IPS-20b (cell line): ENCODE measurements around the gene GFER.

ENCODE experiments used
- H3K27ac ChIP-seq: one replicate; pipeline ENCODE4 v1.5.1; 2013; ENCODE audit warnings: low read length
- H3K27me3 ChIP-seq: 2 replicates; pipeline ENCODE4 v1.6.1; 2013; ENCODE audit warnings: mild to moderate bottlenecking, low read length, inconsistent platforms; ENCODE audit not compliant: insufficient read depth
- H3K36me3 ChIP-seq: 2 replicates; pipeline ENCODE4 v1.6.1; 2013; ENCODE audit warnings: low read depth, mild to moderate bottlenecking, inconsistent platforms, low read length, moderate library complexity; ENCODE audit not compliant: insufficient read depth
- H3K4me1 ChIP-seq: 2 replicates; pipeline ENCODE4 v1.6.1; 2013; ENCODE audit warnings: mild to moderate bottlenecking, control low read depth, inconsistent platforms, low read length, moderate library complexity; ENCODE audit not compliant: insufficient read depth
- H3K4me3 ChIP-seq: 2 replicates; pipeline ENCODE4 v1.5.1; 2013; ENCODE audit warnings: mild to moderate bottlenecking, low read length, inconsistent platforms
- H3K9ac ChIP-seq: 2 replicates; pipeline ENCODE4 v1.6.1; 2013; ENCODE audit warnings: low read depth, mild to moderate bottlenecking, inconsistent platforms, low read length, moderate library complexity
- H3K9me3 ChIP-seq: 2 replicates; pipeline ENCODE4 v1.6.1; 2013; ENCODE audit warnings: mild to moderate bottlenecking, low read depth, low read length, inconsistent platforms; ENCODE audit not compliant: insufficient read depth

Gene GFER

GRCh38 chr16:1968146-1968953 lies 15.6 kb upstream of the GFER start:
- Histone ChIP-seq H3K9me3 (no peaks in the 10 kb centered on the region), H3K4me1 (no peaks in the 10 kb centered on the region; the same call in 1 of the 2 replicates), H3K27me3 (no peaks in the 10 kb centered on the region), H3K27ac (no peak overlapping the region), H3K36me3 (peaks cover 9% of the 10 kb centered on the region), H3K9ac (no peak overlapping the region), H3K4me3 (no peak overlapping the region)

GRCh38 chr16:1971796-1972489 lies 12.1 kb upstream of the GFER start, which contains the start of gene TBL3:
TBL3 (plus strand) TSS chr16:1972053; CDS start chr16:1972165, 112 bp downstream.
- Histone ChIP-seq H3K27ac (peak within 1 kb of the TSS; percentile 40), H3K4me1 (no peaks in the 10 kb centered on the region; the same call in 1 of the 2 replicates), H3K4me3 (peak within 1 kb of the TSS; percentile 91), H3K27me3 (no peaks in the 10 kb centered on the region), H3K9ac (peak within 1 kb of the TSS; percentile 95), H3K36me3 (peaks cover 27% of the 10 kb centered on the region), H3K9me3 (no peaks in the 10 kb centered on the region)

GRCh38 chr16:1972490-1972877 lies 11.5 kb upstream of the GFER start:
- Histone ChIP-seq H3K4me3 (peak overlapping the region; percentile 91), H3K27ac (no peak overlapping the region), H3K27me3 (no peaks in the 10 kb centered on the region), H3K4me1 (no peaks in the 10 kb centered on the region; the same call in 1 of the 2 replicates), H3K36me3 (peaks cover 33% of the 10 kb centered on the region), H3K9me3 (no peaks in the 10 kb centered on the region), H3K9ac (peak overlapping the region; percentile 95)

- Histone ChIP-seq H3K27me3 (peaks cover 1% of the 10 kb centered on the region; the same call in 1 of the 2 replicates), H3K9me3 (no peaks in the 10 kb centered on the region), H3K4me1 (no peaks in the 10 kb centered on the region; the same call in 1 of the 2 replicates), H3K4me3 (no peak overlapping the region), H3K36me3 (peaks cover 36% of the 10 kb centered on the region), H3K27ac (no peak overlapping the region), H3K9ac (no peak overlapping the region)
Measured at GRCh38 chr16:1973461-1974156, 10.4 kb upstream of the GFER start.

GRCh38 chr16:1974157-1975070 lies 9.6 kb upstream of the GFER start:
- Histone ChIP-seq H3K36me3 (peaks cover 36% of the 10 kb centered on the region), H3K4me1 (no peaks in the 10 kb centered on the region; the same call in 1 of the 2 replicates), H3K27me3 (peaks cover 9% of the 10 kb centered on the region), H3K9ac (no peak overlapping the region), H3K9me3 (no peaks in the 10 kb centered on the region), H3K4me3 (no peak overlapping the region), H3K27ac (no peak overlapping the region)

GRCh38 chr16:1975432-1976215 lies 8.4 kb upstream of the GFER start:
- H3K27ac ChIP-seq, result no peak overlapping the region
- peaks cover 36% of the 10 kb centered on the region for H3K36me3 ChIP-seq
- H3K4me3 ChIP-seq, result no peak overlapping the region
- H3K9ac ChIP-seq, result no peak overlapping the region
- no peaks in the 10 kb centered on the region; the same call in 1 of the 2 replicates for H3K4me1 ChIP-seq
- no peaks in the 10 kb centered on the region for H3K9me3 ChIP-seq
- H3K27me3 ChIP-seq, result peaks cover 22% of the 10 kb centered on the region

GRCh38 chr16:1976216-1976520 lies 7.8 kb upstream of the GFER start:
- peaks cover 36% of the 10 kb centered on the region for H3K36me3 ChIP-seq
- no peak overlapping the region for H3K4me3 ChIP-seq
- H3K27me3 ChIP-seq, result peaks cover 27% of the 10 kb centered on the region
- no peak overlapping the region for H3K9ac ChIP-seq
- peaks cover under 1% of the 10 kb centered on the region; the same call in 1 of the 2 replicates for H3K4me1 ChIP-seq
- no peak overlapping the region for H3K27ac ChIP-seq
- no peaks in the 10 kb centered on the region for H3K9me3 ChIP-seq

- Histone ChIP-seq H3K4me3 (no peak overlapping the region), H3K36me3 (peaks cover 36% of the 10 kb centered on the region), H3K27me3 (peaks cover 37% of the 10 kb centered on the region), H3K4me1 (peaks cover 5% of the 10 kb centered on the region; the same call in 1 of the 2 replicates), H3K9me3 (no peaks in the 10 kb centered on the region), H3K27ac (no peak overlapping the region), H3K9ac (no peak overlapping the region)
Measured at GRCh38 chr16:1976951-1977874, 6.8 kb upstream of the GFER start.

GRCh38 chr16:1977875-1978268 lies 6.1 kb upstream of the GFER start:
- H3K27ac ChIP-seq, result no peak overlapping the region
- H3K9me3 ChIP-seq, result no peaks in the 10 kb centered on the region
- H3K9ac ChIP-seq, result no peak overlapping the region
- H3K36me3 ChIP-seq, result peaks cover 36% of the 10 kb centered on the region
- H3K27me3 ChIP-seq, result peaks cover 44% of the 10 kb centered on the region
- no peak overlapping the region for H3K4me3 ChIP-seq
- H3K4me1 ChIP-seq, result peaks cover 5% of the 10 kb centered on the region; the same call in 1 of the 2 replicates
